GM18867 (cell line): ENCODE measurements around the gene NEK2.
A peak's percentile ranks its signal among the peaks of the same experiment; 100 is the strongest.
"Not testable (repeated sequence)": the region's sequence is repeated elsewhere in the genome, so short reads cannot be mapped to it uniquely, and the experiment has no call there.

Experiments used
- ATAC-seq: cut with Tn5 transposase; IDR thresholded peaks from one replicate; pipeline ENCODE4 v1.9.1; 2021; ENCODE audit warnings: mild to moderate bottlenecking, moderate library complexity; ENCODE audit not compliant: unreplicated experiment

Gene NEK2

DNA sequence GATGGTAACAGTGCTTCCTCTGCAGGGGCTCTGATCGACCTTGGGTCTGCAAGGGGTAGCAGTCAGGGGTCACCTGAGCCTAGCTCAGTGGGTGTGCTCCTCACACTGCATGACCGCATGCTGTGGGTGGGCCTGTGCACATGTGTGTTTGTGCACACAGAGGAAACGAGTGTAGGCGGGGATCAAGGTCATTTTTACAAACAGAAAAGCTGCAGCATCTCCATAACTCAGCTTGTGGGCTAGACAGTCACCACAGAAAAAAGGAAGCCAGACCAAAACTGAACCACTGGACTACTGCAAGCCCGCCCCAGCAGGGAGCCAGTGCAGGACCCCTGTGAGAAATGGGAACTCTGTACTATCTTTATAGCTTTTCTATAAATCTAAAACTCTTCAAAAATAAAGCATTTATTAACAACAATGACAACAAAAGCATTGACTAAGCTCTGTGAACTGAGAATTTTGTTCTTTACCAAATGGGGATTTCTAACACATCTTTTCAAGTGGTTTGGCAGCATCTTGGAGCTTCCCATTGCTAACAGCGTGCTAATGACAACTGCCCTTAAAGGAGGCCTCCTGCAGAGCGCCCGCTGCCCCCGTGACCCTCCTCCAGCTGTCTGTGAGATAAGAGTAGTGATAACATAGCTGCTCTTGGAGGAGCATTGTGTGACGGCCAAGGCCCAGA lies 19.9 kb upstream of the NEK2 start:
- ATAC-seq = peak; percentile 52

DNA sequence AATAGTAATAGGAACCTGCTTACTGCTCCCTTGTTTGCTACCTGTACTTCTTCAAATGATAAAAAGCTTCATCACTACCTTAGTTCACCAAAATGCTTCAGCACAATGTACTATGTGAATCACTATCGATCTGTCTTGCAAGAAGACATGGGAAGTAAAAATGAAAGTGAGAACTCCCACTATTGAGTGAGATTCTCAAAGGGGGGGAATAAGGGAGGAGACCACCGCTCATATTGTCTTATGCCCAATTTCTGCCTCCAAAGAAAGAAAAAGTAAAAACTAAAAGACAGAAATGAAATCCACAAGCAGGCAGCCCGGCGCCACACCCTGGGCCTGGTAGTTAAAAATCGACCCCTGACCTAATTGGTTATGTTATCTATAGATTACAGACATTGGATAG lies 18.5 kb upstream of the NEK2 start:
- ATAC-seq = not testable (repeated sequence)

DNA sequence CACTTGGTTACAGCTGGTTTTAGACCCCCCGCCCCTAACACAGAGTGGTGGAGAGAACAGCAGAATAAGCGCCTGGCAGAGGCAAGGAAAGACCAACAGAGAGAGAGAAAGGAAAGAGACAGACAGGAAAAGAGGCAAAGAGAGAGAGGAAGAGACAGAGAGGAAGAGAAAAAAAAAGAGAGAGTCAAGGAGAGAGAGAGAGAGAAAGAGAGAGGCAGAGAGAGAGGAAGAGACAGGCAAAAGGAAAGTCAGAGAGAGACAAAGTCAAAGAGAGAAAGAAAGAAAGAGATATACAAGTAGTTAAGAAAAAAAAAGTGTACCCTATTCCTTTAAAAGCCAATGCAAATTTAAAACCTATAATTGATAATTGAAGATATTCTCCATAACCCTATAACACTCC lies 13.0 kb upstream of the NEK2 start:
- ATAC-seq = no peak

DNA sequence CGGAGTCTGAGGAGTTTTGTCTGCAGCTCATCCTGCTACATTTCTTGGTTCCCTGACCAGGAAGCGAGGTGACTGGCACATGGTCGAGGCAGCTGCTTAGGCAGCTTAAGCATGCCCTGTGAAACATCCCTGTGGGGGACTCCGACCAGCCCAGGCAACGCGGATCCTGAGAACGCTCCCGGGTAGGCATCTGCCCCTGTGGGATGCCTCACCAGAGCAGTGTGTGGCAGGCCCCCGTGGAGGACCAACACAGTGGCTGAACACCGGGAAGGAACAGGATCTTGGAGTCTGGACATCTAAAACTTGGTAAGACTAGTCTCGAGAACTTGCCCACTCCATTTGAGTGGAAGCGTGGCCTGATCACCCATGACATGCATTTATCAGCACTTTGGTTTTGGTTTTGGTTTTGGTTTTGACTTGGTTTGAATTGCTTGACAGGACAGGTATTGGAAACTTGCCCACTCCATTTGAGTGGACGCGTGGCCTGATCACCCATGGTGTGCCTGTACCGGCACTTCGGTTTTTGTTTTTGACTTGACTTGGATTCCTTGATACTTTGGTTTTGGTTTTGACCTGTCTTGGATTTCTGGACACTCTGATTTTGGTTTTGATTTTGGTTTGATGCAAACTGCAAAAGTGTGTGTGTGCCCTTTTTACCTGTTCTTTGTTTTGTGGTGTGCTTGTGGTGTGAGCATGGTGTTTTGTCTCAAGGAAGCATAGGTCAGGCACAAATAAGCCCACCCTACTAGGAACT lies 12.2 kb upstream of the NEK2 start:
- no peak for ATAC-seq

DNA sequence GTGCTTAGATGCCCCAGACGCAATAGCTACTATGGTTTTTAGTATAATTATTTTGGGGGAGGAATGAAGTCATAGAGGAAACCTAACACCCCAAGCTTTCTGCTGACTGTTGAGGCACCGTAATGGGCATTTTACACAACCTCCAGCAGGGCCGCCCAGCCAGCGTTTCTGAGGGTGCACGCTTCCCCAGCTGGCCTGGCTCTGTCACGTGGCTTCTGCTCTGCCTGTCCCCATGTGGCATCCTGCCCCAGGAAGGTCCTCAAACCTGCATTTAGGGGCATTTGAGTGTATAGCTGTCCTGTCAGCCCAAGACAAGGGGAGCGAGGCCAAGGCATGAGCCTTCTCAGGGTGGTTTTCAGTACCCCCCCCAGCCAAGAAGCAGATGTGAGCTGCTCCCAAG lies 10.4 kb upstream of the NEK2 start:
- no peak for ATAC-seq

DNA sequence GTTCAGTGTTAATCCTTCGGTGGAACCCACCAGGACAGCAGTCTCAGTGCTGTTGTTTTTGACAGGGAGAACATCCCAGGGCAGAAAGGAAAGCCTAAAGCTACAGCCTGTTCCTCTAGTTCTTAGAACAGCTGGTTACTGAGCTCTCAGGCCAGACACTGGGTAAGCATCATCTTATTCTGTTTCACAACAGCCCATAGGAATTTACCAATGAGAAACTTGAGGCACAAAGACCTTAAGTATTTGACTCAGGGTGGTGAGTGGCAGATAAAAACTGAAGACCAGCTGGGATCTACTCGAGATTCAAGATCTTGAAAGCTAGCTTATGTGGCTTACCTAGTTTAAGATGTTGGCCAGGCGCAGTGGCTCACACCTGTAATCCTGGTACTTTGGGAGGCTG lies 9.4 kb upstream of the NEK2 start:
- ATAC-seq = no peak

DNA sequence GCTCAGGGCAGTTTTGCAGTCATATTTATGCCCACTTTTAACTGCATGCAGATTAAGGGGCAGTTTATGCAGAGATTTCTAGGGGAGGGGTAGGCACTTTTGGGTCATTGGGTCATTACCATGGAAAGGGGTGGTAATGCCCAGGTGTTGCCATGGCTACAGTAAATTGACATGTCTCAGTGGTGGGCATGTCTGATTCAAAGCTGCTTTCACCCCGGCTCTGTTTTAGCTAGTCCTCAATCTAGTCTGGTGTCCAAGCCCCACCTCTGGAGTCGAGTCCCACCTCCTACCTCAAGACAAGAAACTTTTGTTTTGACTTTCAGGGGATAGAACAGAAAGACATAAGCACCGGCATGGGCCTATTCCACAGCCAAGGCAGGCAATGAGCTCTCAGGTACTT lies 8.9 kb upstream of the NEK2 start:
- ATAC-seq = no peak

DNA sequence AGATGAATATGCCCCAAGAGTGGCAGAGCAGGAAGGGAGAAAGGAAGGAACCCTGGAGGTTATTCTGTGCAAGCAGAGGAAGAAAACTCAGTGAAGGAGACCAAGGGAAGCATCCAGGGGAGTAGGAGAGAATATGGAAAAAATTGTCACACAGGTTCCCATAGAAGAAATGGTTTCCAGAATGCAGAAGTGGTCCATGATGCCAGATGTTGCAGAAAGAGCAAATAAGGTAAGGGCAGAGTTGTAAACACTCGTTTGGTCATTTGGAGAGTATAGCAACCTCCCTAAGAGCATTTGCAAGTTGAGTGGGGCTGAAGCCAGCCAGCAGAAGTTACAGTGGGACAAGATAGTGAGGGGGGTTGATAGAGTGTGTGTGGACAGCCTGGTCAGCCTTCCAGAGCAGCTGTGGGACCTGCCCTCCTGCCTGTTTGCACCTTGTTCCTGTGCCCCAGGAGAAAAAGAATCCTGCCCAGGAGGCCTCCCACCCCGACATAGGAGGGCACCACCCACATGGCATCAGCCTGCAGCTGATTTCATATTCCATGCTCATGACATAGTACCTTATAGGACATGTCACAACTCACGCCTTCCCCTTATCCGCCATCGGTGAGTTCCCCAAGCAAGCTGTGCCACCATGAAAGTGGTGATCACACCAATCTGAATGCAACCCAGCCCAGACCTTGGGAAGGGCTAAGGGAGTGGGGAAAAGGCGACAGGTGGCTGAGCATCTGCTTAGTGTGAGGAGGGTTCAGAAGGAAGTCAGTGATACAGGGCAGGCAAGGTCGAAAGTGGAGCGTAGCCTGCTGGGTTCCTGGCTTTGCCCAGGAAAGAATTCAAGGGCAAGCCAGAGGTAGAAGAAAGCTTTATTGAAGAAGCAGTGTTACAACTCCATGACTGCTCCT lies 8.2 kb upstream of the NEK2 start:
- ATAC-seq = no peak

DNA sequence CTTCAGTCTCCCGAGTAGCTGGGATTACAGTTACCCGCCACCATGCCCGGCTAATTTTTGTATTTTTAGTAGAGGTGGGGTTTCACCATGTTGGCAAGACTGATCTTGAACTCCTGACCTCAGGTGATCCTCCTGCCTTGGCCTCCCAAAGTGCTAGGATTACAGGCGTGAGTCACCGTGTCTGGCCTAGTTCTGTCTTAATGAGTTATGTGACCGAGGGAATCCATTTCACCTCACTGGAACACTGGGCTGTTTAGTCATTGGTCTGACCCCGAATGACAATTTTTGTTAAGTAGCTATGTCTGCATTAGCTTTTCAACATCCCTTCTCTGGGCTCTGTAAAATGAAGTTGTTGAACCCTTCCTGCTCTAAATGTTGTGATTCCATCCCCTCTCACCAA lies 6.8 kb upstream of the NEK2 start:
- ATAC-seq = not testable (repeated sequence)

DNA sequence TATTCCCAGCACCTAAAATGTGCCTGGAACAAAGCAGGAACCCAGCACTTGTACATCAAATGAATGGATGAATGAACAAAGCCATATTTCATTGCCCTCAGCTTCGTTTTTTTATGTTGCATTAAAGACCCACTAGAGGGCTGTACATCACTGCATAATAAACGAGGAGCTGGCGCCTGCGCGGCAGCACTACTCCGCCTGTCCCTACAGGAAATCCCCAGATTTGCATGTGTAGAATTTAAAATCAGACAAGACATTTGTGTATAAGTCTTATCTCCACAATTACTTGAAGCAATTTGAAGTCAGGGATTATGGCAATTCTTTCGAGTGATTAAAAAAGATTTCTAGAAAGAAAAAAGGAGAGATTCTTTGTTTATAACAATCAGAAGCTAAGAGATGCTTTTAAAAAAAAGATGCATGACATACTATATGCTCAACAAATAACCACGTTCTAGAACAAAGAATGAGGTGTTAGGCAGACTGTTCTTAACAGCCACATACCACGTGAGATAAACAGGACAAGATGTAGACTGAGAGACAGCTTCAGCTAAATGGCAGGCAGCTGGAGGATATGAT lies 5.4 kb upstream of the NEK2 start:
- ATAC-seq = peak; percentile 84

DNA sequence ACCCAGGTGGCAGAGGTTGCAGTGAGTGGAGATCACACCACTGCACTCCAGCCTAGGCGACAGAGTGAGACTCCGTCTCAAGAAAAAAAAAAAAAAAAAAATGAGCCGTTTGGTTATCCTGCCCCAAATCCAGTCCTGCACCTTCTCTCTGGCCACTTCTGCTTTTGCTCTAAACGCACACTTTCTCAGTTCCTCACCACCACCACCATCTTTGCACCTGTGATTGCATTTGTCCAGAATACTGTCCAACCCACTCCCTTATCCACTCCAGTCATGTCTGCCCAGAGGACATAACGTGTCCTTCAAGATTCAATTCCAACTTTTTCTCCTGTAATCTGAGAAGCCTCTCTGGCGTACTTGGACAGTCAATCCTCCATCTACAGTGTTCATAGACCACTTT lies 2.2 kb upstream of the NEK2 start:
- peak; percentile 25 for ATAC-seq

DNA sequence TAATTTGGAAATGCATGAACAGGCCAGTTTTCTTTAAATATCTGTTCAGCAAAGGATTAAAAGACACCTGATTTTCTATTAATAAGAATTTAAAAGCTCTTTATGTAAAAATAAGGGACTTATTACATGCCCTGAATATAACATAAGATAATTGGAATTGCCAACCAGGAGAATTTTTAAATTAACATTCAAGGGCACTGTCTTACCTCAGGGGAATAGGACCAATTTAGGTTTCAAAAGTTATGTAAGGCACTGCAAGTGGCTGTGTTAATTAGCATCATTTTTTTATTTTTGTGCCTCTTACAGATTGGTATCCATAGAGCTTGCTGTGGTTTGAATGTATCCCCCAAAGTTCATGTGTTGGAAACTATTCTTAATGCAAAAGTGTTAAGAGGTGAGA lies 1.3 kb upstream of the NEK2 start:
- ATAC-seq = no peak

DNA sequence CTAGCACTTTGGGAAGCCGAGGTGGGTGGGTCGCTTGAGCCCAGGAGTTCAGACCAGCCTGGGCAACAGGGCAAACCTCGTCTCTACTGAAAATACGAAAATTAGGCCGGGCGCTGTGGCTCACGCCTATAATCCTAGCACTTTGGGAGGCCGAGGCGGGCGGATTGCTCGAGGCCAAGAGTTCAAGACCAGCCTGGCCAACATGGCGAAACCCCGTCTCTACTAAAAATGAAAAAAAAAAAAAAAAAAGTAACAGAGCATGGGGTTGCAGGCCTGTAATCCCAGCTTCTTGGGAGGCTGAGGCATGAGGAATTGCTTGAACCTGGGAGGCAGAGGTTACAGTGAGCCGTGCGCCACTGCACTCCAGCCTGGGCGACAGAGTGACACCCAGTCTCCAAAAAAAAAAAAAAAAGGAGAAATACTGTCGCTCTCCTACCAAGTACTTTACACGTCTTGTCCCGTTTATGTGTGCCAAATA lies 724 bp upstream of the NEK2 start:
- no peak for ATAC-seq

DNA sequence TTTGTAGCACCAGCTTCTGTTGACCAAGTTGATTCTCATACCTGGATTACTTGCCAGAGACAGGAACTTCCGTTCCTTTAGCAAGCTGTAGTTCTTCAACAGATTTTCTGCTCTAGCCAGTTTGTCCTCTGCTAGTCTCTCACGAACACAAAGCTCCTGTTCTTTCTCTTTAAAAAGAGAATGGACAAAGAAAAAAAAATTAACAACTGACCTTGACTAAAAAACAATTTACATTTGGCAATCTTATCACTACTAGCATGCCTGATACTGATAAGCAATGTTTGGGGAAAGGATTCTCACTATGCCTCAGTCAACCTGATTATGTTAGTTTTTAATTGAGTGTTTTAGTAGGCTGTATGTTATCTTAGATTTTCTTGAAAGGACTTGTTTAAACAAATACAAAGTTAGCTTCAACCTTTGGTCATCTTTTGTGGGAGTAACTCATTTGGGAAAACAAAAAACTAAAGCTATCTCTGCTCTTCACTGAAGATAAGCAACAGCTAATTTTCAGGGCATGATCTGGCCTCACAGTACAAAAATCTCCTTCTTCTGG lies 8.3 kb downstream of the NEK2 start:
- no peak for ATAC-seq

DNA sequence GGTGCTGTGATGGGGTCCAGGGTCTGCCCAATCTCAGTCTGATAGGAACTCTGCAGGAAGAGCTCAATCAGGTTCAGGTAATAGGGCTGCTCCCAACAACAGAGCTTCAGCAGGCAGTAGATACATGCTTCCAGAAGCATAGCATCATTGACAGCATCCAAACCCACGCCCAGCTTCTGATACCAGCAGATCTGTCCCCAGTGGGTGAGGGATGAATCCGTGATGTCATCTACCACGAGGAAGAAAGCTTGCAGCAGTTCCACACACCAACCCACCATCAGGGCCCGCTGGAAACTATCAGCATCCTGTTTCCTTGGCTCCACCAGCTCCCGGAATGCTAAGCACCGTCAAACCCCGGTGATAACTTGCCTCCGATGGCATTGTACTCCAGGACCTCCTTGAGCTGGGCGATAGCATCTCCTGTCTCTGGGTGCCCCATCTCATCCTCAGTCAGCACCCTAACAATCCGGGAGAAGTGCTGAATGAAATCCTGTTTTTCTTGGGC lies 14.7 kb downstream of the NEK2 start:
- no peak for ATAC-seq

DNA sequence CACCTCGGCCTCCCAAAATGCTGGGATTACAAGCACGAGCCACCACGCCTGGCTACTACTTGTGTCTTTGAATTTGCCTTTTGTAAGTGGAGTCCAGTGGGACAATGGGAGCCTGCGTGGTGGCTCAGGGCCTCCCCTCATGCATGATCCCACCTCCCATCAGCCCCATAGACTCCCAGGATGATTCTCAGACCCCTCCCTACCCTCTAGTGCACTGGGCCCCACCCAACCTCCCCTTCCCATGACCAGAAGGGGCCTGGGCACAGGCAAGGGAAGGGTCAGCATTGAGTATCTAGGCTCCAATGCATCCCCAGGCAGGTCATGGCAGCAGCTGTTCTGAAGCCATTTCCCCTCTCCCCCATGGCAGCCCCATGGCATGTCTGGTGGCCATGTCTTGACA lies 18.7 kb downstream of the NEK2 start:
- no peak for ATAC-seq

DNA sequence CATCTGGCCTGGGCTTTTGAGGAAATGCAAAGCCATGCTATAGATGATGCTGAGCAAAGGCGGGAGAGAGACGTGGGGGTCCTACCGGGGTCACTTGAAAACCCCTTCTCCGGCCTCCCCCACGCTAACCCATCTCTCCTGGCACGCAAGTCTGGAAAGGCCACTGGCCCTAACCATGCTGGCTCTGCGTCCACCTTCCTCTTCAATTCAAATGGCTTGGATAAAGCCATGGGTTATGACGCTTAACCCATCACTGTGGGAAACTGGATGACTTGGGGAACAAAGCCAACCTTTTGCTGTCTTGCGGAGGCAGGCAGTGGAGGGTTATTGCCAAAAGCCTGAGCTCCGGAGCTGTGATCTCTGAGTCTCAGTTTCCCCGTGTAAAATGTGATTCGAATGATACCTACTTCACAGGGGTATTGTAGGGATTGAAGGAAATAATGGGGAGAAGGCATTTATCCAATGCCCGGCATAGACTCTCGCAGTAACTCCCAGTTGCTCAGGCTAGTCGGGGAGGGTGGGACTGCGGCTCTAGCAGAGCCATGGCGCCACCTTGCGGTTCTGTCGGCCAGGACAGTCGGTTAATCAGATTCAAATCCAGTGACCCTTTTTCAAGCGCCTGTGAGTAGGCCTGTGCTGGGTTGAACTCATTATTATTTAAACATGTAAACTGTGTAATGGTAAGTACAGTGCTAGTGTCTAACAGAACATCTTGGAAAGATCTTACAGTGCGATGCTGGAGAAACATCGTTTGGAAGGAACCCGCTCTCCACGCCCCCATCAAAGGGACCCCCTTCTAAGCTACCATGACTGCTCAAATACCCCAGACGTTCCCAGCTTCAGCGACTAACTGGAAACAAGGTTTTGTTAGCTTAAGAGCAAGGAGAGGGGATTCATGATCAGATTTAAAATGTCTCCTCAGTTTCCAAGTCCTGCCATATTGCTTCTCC lies 20.3 kb downstream of the NEK2 start:
- ATAC-seq = peak; percentile 86

DNA sequence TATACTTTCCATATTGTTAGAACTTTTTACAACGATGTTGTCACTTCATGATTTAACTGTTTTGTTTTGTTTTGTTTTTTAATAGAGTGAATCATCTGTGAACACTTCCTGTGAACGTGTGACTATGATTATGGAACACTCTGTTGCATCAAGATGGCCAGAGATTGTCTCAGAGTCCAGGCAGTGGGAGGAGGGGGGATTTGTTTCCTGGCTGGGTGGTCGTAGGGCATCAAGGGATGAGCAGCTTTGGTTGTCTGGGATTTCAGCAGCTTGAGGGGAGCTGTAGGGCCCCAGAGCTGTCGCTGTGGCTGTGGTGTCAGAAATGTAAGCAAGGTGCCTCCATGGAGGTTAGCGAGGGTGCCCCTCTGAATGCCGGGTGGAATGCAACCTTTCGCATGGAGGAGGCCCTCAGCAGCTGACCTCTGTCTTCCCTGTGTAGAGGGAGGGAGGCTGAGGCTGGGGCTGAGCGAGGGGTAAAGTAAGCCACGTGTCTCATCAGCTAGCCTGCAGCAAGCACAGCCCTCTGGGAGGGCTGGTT lies 21.4 kb downstream of the NEK2 start:
- no peak for ATAC-seq

DNA sequence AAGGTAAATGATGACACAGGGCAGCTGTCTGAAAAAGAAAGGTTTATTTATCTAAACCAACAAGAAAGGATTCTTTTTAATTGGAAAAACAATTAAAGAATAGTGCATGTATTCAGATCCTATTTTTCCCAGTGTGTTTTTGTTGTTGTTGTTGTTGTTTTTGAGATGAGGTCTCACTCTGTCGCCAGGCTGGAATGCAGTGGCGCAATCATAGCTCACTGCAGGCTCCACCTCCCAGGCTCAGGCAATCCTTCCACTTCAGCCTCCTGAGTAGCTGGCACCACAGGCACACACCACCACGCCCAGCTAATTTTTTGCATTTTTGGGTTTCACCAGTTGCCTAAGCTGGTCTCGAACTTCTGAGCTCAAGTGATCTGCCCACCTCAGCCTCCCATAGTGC lies 22.1 kb downstream of the NEK2 start:
- no peak for ATAC-seq
